Transverse colon (tissue), 4 donors: ENCODE measurements around the gene FARSA.

ENCODE experiments used
- EP300 ChIP-seq: sonication (generic); formaldehyde crosslinking; IDR thresholded peaks from one replicate; pipeline ENCODE4 v1.6.1; 2017; ENCODE audit warnings: antibody characterized with exemption, low read depth
- POLR2A ChIP-seq: fragments of 450-650 bp; IDR thresholded peaks from one replicate; pipeline ENCODE4 v1.6.1; 2016; ENCODE audit warnings: antibody characterized with exemption, mild to moderate bottlenecking, moderate library complexity
- POLR2AphosphoS5 ChIP-seq, 3 donors: sonication (generic); formaldehyde crosslinking; IDR thresholded peaks; one replicate each; pipeline ENCODE4 v1.6.1; 2016; ENCODE audit warnings: antibody characterized with exemption in 3 of 3
- TF ChIP-seq, protein P1 (sequence below), 5 experiments: fragments of 200-600 bp in 3 of 5; fragments of 450-650 bp in 2 of 5; sonication (generic) in 3 of 5; IDR thresholded peaks; 1 replicate in 2 of 5; 2 replicates in 3 of 5; pipeline ENCODE4 v1.5.1; 2016 to 2017; ENCODE audit warnings: antibody characterized with exemption in 5 of 5, inconsistent platforms in 3 of 5, mild to moderate bottlenecking in 2 of 5, moderate library complexity in 1 of 5

DNA sequence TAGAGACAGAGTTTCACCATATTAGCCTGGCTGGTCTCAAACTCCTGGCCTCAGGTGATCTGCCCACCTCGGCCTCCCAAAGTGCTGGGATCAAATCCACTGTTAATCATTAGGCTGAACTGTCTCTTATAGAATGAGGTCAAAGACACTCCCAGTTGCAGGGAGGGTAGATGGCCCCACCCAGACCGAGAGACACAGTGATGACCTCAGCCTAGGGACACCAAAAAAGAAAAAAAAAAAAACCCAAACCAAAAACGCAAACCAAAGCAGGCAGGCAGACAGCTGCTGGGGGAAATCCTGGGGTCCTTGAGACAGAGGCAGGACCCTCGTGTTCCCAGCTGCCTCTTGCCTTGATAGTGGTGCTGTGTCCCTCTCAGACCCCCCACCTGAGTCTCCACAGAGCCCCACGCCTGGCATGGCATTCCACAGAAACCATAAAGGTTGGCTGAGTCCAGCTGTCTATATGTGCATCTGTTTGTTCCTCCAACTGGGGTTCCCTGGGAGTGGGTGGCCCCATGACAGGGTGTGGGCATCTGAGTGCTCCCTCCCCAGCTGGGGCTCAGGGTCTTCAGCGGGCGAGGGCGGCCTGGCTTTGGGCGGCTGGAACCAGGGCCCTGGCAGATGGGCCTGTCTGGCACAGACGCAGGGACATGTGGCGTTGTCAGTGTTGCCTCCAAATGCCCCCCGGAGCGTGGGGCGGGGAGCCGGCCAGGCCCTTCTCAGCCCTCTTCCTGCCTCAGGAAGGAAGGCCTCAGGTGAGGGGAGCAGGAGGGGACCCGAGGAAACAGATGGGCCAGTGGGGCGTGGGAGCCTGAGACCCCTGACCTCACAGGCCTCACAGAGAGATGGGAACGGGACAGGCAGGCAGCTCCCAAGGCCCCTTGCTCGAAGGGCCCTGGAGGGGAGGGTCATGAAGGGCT is 41.0 kb upstream of the FARSA start:
- TF ChIP-seq, protein P1, sequence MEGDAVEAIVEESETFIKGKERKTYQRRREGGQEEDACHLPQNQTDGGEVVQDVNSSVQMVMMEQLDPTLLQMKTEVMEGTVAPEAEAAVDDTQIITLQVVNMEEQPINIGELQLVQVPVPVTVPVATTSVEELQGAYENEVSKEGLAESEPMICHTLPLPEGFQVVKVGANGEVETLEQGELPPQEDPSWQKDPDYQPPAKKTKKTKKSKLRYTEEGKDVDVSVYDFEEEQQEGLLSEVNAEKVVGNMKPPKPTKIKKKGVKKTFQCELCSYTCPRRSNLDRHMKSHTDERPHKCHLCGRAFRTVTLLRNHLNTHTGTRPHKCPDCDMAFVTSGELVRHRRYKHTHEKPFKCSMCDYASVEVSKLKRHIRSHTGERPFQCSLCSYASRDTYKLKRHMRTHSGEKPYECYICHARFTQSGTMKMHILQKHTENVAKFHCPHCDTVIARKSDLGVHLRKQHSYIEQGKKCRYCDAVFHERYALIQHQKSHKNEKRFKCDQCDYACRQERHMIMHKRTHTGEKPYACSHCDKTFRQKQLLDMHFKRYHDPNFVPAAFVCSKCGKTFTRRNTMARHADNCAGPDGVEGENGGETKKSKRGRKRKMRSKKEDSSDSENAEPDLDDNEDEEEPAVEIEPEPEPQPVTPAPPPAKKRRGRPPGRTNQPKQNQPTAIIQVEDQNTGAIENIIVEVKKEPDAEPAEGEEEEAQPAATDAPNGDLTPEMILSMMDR (IDR thresholded peaks at IDR 0.05) = no peak
- TF ChIP-seq POLR2AphosphoS5 (IDR thresholded peaks at IDR 0.05) (no peak), POLR2A (no peak), EP300 (no peak)
